GM23248 (cell line): ENCODE results near the gene PDSS1.

ENCODE experiments used
- EZH2 ChIP-seq: fragments of 200-600 bp; sonication (generic); IDR thresholded peaks from 2 replicates; pipeline ENCODE4 v1.6.1; 2018; ENCODE audit warnings: antibody characterized with exemption, mild to moderate bottlenecking; ENCODE audit not compliant: insufficient read depth, poor library complexity, severe bottlenecking
- EZH2phosphoT487 ChIP-seq: fragments of 200-600 bp; sonication (generic); IDR thresholded peaks from 2 replicates; pipeline ENCODE4 v1.6.1; 2018; ENCODE audit warnings: antibody characterized with exemption, moderate library complexity, mild to moderate bottlenecking, low read depth; ENCODE audit not compliant: insufficient read depth

DNA sequence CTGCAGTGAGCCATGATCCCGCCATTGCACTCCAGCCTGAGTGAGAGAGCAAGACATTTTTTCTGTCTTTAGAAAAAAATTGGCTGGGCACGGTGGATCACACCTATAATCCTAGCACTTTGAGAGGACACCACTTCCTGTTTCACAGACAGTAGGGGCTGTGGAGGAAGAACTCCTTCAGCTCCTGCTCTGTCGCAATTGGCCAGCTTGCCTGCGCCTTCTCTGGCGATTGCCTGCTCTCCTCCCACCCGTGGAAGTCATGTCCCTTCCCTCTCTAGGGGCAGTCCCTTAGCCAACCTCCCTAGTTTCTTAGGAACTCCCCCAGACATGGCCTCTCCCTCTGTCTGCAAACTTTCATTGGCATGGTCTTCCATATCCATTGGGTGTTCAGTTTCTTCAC is 8.7 kb downstream of the PDSS1 start:
- TF ChIP-seq EZH2 (no peak), EZH2phosphoT487 (no peak)
